Activated T-cell treated with anti-CD3 and anti-CD28 coated beads, Interleukin-2, amount 50 U/mL, for 4 hours (primary cell): Measurements from ENCODE around the gene TMEM234. TPM values are rescaled to one million over a fixed set of nuclear protein-coding genes. Genes with fewer than 3 reads are reported as not detected.
"Not testable (repeated sequence)": the region's sequence is repeated elsewhere in the genome, so short reads cannot be mapped to it uniquely, and the experiment has no call there.

Experiments
- ATAC-seq, 2 donors: fragments of 200-7000 bp; cut with Tn5 transposase; one replicate each; pipeline ENCODE4 v1.10.0; 2021
- DNase-seq: peaks from one replicate; pipeline ENCODE4 v3.0.0-alpha.2; 2020
- H3K27me3 Mint-ChIP-seq: one replicate; pipeline ENCODE4 v1.8.0; 2021; ENCODE audit warnings: low read depth, mixed read lengths
- H3K36me3 Mint-ChIP-seq: one replicate; pipeline ENCODE4 v1.8.0; 2022; ENCODE audit warnings: mixed read lengths; ENCODE audit not compliant: insufficient read depth
- H3K4me1 Mint-ChIP-seq: one replicate; pipeline ENCODE4 v1.8.0; 2021; ENCODE audit warnings: low read depth, mixed read lengths
- H3K4me3 Mint-ChIP-seq: one replicate; pipeline ENCODE4 v1.8.0; 2021; ENCODE audit warnings: mild to moderate bottlenecking, moderate library complexity, mixed read lengths
- H3K9me3 Mint-ChIP-seq: one replicate; pipeline ENCODE4 v1.8.0; 2021; ENCODE audit warnings: mixed read lengths
- total RNA-seq, 3 donors: library from RNA; stranded (reverse); gene quantifications; one replicate each; pipeline ENCODE4 v1.2.1, GENCODE V29; 2021

The TMEM234 gene
- 1 to 10 TPM; 8.0 to 9.2 (median 8.2) TPM for total RNA-seq

DNA sequence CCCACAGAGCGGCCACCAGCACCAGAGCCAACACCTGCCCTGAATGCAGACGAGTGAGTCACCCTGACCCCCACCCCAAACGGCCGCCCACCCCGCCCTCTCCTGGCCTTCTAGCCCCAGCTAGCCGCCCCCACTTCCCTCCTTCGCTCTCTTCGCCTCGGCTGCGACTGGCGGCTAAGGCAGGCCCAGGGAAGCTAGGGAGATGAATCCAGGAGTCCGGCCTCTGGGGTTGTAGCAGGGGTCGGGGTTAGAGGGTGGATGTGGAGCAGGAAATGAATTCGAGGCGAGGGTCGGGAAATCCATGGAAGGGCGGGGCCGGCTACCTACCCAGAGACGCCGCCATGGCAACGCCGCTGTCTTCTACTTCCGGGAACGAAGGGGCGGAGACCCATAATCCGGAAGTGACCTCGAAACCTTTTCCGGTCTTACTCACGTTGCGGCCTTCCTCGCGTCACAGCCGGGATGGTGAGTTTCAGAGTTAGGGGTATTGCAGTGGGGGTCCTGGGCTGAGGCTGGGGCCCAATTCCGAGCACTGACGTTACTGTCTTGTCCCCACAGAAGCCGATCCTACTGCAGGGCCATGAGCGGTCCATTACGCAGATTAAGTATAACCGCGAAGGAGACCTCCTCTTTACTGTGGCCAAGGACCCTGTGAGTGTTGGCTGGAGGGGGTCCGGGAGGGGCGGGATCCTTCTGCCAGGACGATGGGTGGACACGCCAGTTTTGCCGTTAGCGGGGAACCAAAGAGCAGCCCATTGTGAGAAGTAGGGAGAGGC, at the start of gene TMEM234, which contains the start of gene EIF3I:
Gene TMEM234, minus strand, starts transcription at position 374 of the 776 bp plus-strand sequence. Its CDS starts 31 bp downstream, at position 343.
Gene EIF3I, plus strand, starts transcription at position 428 of the 776 bp plus-strand sequence. Its CDS starts 35 bp downstream, at position 463.
- peak within 1 kb of the TSS; percentile 97 for H3K4me3 Mint-ChIP-seq
- peaks cover 32% of the 10 kb centered on the region for H3K4me1 Mint-ChIP-seq
- ATAC-seq (peak; percentile 96), DNase-seq (peak; percentile 87)
- no peaks in the 10 kb centered on the region for H3K9me3 Mint-ChIP-seq
- H3K36me3 Mint-ChIP-seq, result peaks cover 15% of the 10 kb centered on the region
- no peaks in the 10 kb centered on the region for H3K27me3 Mint-ChIP-seq

DNA sequence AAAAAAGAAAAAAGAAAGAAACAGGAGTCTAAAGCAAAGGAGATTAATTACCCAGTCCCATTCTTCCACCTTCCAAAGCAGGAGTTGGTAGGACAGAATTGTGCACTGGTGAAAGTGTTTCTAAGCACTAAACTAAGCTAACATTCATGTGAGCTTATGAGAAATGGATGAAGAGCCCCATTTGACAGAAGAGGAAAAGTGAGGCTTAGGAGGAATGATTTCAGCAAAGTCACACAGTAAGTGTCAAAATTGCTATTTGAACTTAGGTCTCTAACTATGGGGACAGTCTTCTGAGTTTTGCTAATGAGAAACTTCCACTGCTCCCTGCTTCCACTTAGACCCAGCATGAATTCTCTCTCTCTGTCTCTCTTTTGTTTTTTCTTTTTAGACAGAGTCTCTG, 47.6 kb upstream of the TMEM234 start:
- no peak overlapping the region for H3K4me3 Mint-ChIP-seq

DNA sequence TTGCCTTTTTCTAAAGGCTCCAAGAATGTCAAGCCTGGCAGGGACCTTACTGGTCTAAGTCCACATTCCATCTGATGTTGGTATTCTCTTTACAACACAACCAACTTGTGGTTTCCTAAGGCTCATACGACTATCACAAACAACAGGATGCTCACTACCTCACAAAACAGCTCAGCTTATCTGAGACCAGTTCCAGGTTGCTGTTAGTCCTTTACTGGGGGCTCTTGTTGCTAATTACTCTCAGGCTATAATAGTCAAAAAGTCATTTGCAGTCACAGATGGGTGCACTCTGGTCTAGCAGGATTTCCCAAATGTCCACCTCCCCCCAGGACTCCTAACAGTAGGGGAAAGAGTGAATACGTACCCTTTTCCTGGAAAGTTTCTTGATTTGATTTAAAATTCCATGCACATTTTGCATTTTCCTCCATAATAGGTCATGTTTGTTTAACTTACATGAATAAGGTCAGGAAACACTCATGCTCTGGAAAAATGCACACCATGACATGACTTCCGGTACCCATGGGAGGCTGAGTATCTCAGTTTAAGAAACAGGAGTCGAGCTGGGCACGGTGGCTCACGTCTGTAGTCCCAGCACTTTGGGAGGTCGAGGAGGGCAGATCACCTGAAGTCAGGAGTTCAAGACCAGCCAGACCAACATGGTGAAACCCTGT, 44.9 kb upstream of the TMEM234 start:
- H3K9me3 Mint-ChIP-seq, result no peaks in the 10 kb centered on the region
- ATAC-seq (peak; percentile 24 to 34), DNase-seq (no peak)
- H3K4me3 Mint-ChIP-seq, result peak overlapping the region; percentile 63
- no peaks in the 10 kb centered on the region for H3K27me3 Mint-ChIP-seq
- peaks cover 55% of the 10 kb centered on the region for H3K4me1 Mint-ChIP-seq
- peaks cover 6% of the 10 kb centered on the region for H3K36me3 Mint-ChIP-seq

More for the DNA sequence above, 47.6 kb upstream of the TMEM234 start:
- no peaks in the 10 kb centered on the region for H3K9me3 Mint-ChIP-seq
- DNase-seq (no peak), ATAC-seq (no peak)
- H3K27me3 Mint-ChIP-seq, result no peaks in the 10 kb centered on the region
- peaks cover 13% of the 10 kb centered on the region for H3K36me3 Mint-ChIP-seq
- H3K4me1 Mint-ChIP-seq, result peaks cover 64% of the 10 kb centered on the region

DNA sequence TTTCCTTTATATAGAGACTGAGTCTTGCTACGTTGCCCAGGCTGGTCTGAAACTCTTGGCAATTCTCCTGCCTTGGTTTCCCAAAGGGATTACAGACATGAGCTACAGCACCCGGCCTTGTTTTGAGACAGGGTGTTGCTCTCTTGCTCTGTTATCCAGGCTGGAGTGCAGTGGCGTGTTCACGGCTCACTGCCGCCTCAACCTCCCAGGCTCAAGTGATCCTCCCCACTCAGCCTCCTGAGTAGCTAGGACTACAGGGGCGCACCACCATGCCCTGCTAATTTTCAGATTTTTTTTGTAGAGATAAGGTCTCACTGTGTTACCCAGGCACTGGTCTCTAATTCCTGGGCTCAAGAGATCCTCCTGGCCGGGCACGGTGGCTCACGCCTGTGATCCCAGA, 43.7 kb upstream of the TMEM234 start:
- peaks cover 43% of the 10 kb centered on the region for H3K4me1 Mint-ChIP-seq
- no peaks in the 10 kb centered on the region for H3K9me3 Mint-ChIP-seq
- DNase-seq (no peak), ATAC-seq (no peak)
- H3K4me3 Mint-ChIP-seq, result no peak overlapping the region
- H3K27me3 Mint-ChIP-seq, result no peaks in the 10 kb centered on the region
- H3K36me3 Mint-ChIP-seq, result peaks cover 6% of the 10 kb centered on the region

DNA sequence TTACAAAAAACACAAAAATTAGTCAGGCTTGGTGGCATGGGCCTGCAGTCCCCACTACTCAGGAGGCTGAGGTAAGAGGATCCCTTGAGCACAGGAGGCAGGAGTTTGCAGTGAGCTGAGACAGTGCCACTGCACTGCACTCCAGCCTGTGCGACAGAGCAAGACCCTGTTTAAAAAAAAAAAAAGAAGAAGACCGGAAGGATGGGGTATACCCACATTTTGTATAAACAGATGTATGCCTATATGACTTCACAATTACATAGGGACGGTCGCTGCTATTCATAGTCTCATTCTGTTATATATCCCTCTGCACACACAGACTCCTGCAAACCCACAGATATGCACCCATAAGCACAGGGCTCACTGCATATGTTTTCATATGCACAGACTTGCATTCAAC, 41.6 kb upstream of the TMEM234 start:
- H3K27me3 Mint-ChIP-seq, result no peaks in the 10 kb centered on the region
- peaks cover 12% of the 10 kb centered on the region for H3K36me3 Mint-ChIP-seq
- H3K4me3 Mint-ChIP-seq, result peak overlapping the region; percentile 34
- H3K9me3 Mint-ChIP-seq, result no peaks in the 10 kb centered on the region
- peaks cover 44% of the 10 kb centered on the region for H3K4me1 Mint-ChIP-seq
- ATAC-seq (peak; percentile 53 to 60), DNase-seq (no peak)

DNA sequence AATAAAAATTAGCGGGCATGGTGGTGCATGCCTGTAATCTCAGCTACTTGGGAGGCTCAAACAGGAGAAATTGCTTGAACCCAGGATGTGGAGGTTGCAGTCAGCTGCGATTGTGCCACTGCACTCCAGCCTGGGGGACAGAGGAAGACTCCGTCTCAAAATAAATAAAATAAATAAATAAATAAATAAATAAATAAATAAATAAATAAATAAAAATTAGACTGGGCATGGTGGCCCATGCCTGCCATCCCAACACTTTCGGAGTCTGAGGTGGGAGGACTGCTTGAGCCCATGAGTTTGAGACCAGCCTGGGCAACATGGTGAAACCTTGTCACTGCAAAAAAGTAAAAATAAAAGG, 41.1 kb upstream of the TMEM234 start:
- H3K27me3 Mint-ChIP-seq, H3K4me3 Mint-ChIP-seq, ATAC-seq, DNase-seq, H3K9me3 Mint-ChIP-seq: not testable (repeated sequence)
- Mint-ChIP-seq H3K4me1 (peaks cover 45% of the 10 kb centered on the region), H3K36me3 (peaks cover 12% of the 10 kb centered on the region)

DNA sequence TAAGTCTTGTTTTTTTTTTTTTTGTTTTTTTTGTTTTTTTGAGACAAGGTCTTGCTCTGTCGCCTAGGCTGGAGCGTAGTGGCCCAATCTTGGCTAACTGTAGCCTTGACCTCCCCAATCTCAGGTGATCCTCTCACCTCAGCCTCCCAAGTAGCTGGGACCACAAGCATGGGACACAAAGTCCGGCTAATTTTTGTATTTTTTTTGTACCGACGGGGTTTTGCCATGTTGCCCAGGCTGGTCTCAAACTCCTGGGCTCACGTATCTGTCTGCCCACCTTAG, 35.0 kb upstream of the TMEM234 start:
- no peak for ATAC-seq
- H3K27me3 Mint-ChIP-seq, result no peaks in the 10 kb centered on the region
- DNase-seq, result no peak
- peaks cover 6% of the 10 kb centered on the region for H3K36me3 Mint-ChIP-seq
- no peaks in the 10 kb centered on the region for H3K9me3 Mint-ChIP-seq
- peak overlapping the region; percentile 77 for H3K4me3 Mint-ChIP-seq
- H3K4me1 Mint-ChIP-seq, result peaks cover 49% of the 10 kb centered on the region

DNA sequence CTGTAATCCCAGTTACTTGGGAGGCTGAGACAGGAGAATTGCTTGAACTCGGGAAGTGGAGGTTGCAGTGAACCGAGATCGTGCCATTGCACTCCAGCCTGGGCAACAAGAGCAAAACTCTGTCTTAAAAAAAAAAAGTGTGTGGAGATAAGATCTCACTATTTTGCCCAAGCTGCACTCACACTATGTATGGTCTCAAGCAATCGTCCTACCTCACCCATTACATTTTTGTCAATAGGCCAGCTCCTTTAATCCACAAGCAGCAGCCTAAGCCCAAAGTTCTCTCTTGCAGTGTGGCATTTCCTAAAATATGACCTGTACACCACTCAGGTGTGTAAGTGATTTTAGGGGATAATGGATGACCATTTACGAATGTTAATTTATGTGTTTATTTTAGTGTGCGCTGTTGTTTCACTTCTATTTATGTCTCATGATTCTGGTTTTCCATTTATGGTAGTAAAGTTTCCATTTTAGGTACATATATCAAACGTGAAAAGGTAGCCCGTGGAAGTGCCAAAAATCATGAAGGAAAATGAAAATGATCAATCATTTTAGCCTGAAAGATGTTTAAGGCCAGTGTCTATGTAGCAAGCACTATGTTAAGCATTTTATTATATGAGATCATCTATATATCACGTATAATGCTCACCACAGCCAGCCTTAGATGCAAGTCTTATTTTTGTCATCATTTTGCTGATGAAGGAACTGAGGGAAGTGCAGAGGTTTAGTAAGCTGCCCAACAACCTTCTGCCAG, 34.5 kb upstream of the TMEM234 start:
- peaks cover 9% of the 10 kb centered on the region for H3K36me3 Mint-ChIP-seq
- H3K27me3 Mint-ChIP-seq, result no peaks in the 10 kb centered on the region
- peak overlapping the region; percentile 77 for H3K4me3 Mint-ChIP-seq
- ATAC-seq (peak; percentile 19 to 30), DNase-seq (no peak)
- H3K9me3 Mint-ChIP-seq, result no peaks in the 10 kb centered on the region
- H3K4me1 Mint-ChIP-seq, result peaks cover 53% of the 10 kb centered on the region

- peaks cover 58% of the 10 kb centered on the region for H3K4me1 Mint-ChIP-seq
- DNase-seq (no peak), ATAC-seq (no peak)
- H3K27me3 Mint-ChIP-seq, result no peaks in the 10 kb centered on the region
- H3K9me3 Mint-ChIP-seq, result no peaks in the 10 kb centered on the region
- H3K36me3 Mint-ChIP-seq, result peaks cover 4% of the 10 kb centered on the region
- H3K4me3 Mint-ChIP-seq, result peak overlapping the region; percentile 76
Observed at GRCh38 chr1:32255072-32256071, 33.2 kb upstream of the TMEM234 start.

DNA sequence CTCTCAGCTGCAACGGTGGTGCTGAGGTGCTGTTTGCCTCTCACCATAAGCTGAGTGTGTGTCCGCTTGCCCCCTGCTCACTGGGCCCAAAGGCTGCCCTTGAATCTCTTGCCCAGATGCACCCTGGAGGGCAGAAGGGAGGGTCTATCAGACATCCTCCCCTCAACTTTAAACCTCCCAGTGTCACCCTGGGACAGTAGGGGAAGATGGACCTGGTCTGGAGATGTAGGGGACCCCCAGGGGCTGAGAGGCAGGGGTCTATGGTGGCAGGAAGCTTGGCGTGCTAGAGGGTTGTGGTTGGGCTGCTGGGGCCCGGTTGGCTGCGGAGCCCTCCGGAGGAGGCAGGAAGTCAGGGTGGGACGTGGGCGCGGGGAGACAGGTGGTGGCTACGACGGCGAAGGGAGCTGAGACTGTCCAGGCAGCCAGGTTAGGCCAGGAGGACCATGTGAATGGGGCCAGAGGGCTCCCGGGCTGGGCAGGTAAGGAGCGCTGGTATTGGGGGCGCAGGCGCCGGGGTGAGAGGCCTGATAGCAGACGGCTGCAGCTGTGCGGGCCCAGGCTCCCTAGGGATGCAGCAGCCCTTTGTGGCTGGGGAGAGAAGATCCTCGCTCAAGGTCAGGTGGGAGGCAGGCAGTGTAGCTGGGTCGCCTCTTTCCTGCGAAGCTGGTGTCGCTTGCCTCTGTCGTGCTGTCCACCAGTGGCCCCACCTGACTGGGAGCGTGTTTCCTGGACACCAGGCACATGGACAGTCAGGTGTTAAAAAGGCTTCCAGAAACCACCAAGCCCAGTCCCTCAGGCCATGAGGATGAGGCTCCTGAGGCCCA, 29.0 kb upstream of the TMEM234 start, which contains the start of gene LCK:
Gene LCK, plus strand, starts transcription at position 373 of the 824 bp plus-strand sequence. CDS start 23,065 bp downstream, outside the sequence.
- H3K9me3 Mint-ChIP-seq, result no peaks in the 10 kb centered on the region
- peaks cover 2% of the 10 kb centered on the region for H3K36me3 Mint-ChIP-seq
- ATAC-seq, result peak; percentile 39 to 46
- peak within 1 kb of the TSS; percentile 99 for H3K4me3 Mint-ChIP-seq
- peaks cover 72% of the 10 kb centered on the region for H3K4me1 Mint-ChIP-seq
- DNase-seq, result peak; percentile 58
- H3K27me3 Mint-ChIP-seq, result no peaks in the 10 kb centered on the region

- Mint-ChIP-seq H3K36me3 (peaks cover 2% of the 10 kb centered on the region), H3K9me3 (no peaks in the 10 kb centered on the region), H3K27me3 (no peaks in the 10 kb centered on the region), H3K4me1 (peaks cover 67% of the 10 kb centered on the region), H3K4me3 (peak overlapping the region; percentile 99)
- DNase-seq (peak; percentile 72), ATAC-seq (peak; percentile 66 to 67)
Observed at GRCh38 chr1:32249831-32250525, 27.8 kb upstream of the TMEM234 start.
